Superior temporal gyrus (tissue), 1 donor: ENCODE results near the gene GRIN2A.

Experiments
- DNase-seq: peaks from one replicate; pipeline ENCODE4 v3.0.0-alpha.2; 2016; ENCODE audit errors: extremely low spot score

The GRIN2A gene

GRCh38 chr16:10086620-10087019 lies 95.6 kb downstream of the GRIN2A start:
- no peak for DNase-seq

GRCh38 chr16:10085078-10085798 lies 97.0 kb downstream of the GRIN2A start:
- DNase-seq, result no peak

- no peak for DNase-seq
Measured at GRCh38 chr16:10083301-10083700, 98.9 kb downstream of the GRIN2A start.

GRCh38 chr16:10081201-10081940 lies 100.9 kb downstream of the GRIN2A start:
- DNase-seq, result no peak

- peak; percentile 80 for DNase-seq
Measured at GRCh38 chr16:10080051-10080772, 102.0 kb downstream of the GRIN2A start.

GRCh38 chr16:10078541-10078949 lies 103.7 kb downstream of the GRIN2A start:
- DNase-seq, result no peak

GRCh38 chr16:10077861-10078260 lies 104.4 kb downstream of the GRIN2A start:
- no peak for DNase-seq

- no peak for DNase-seq
Measured at GRCh38 chr16:10076037-10076436, 106.2 kb downstream of the GRIN2A start.

- DNase-seq, result no peak
Measured at GRCh38 chr16:10070591-10070990, 111.6 kb downstream of the GRIN2A start.

- peak; percentile 72 for DNase-seq
Measured at GRCh38 chr16:10069374-10069773, 112.9 kb downstream of the GRIN2A start.

- DNase-seq, result no peak
Measured at GRCh38 chr16:10067835-10068234, 114.4 kb downstream of the GRIN2A start.

- no peak for DNase-seq
Measured at GRCh38 chr16:10067406-10067805, 114.8 kb downstream of the GRIN2A start.

GRCh38 chr16:10065019-10065418 lies 117.2 kb downstream of the GRIN2A start:
- DNase-seq, result no peak

- no peak for DNase-seq
Measured at GRCh38 chr16:10048850-10049249, 133.4 kb downstream of the GRIN2A start.

- no peak for DNase-seq
Measured at GRCh38 chr16:10045947-10046346, 136.3 kb downstream of the GRIN2A start.

- no peak for DNase-seq
Measured at GRCh38 chr16:10045291-10045775, 136.9 kb downstream of the GRIN2A start.

GRCh38 chr16:10040136-10041080 lies 141.8 kb downstream of the GRIN2A start:
- no peak for DNase-seq

GRCh38 chr16:10039220-10040096 lies 142.8 kb downstream of the GRIN2A start:
- peak; percentile 85 for DNase-seq

- DNase-seq, result no peak
Measured at GRCh38 chr16:10037751-10038150, 144.5 kb downstream of the GRIN2A start.

- no peak for DNase-seq
Measured at GRCh38 chr16:10036956-10037355, 145.3 kb downstream of the GRIN2A start.
